ENCODE results near the gene PGAP6. TPM values are rescaled to one million over a fixed set of nuclear protein-coding genes. Genes with fewer than 3 reads are reported as not detected.

Gene PGAP6
- total and polyA plus RNA-seq, 9 of the 15 experiments (the other 6 are each of a cell fraction or from before 2014, with no cell fraction given) = 0.45 to 50.2 (median 39.3) TPM

DNA sequence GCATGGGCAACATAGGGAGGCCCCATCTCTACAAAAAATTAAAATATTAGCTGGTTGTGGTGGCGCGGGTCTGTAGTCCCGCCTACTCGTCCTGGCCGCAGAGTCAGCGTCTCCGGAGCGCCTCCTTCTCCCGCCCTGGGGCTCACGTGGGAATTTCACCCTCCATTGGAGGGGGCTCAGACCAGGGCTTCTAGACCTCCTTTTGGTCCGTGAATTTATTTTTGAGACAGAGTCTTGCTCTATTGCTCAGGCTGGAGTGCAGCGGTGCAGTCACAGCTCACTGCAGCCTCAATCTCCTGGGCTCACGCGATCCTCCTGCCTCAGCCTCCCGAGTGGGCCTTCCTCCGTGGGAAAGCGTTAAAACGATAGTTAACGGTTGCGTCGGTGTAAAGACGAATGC, 14.8 kb upstream of the PGAP6 start (continued):
- TF ChIP-seq, protein P1, sequence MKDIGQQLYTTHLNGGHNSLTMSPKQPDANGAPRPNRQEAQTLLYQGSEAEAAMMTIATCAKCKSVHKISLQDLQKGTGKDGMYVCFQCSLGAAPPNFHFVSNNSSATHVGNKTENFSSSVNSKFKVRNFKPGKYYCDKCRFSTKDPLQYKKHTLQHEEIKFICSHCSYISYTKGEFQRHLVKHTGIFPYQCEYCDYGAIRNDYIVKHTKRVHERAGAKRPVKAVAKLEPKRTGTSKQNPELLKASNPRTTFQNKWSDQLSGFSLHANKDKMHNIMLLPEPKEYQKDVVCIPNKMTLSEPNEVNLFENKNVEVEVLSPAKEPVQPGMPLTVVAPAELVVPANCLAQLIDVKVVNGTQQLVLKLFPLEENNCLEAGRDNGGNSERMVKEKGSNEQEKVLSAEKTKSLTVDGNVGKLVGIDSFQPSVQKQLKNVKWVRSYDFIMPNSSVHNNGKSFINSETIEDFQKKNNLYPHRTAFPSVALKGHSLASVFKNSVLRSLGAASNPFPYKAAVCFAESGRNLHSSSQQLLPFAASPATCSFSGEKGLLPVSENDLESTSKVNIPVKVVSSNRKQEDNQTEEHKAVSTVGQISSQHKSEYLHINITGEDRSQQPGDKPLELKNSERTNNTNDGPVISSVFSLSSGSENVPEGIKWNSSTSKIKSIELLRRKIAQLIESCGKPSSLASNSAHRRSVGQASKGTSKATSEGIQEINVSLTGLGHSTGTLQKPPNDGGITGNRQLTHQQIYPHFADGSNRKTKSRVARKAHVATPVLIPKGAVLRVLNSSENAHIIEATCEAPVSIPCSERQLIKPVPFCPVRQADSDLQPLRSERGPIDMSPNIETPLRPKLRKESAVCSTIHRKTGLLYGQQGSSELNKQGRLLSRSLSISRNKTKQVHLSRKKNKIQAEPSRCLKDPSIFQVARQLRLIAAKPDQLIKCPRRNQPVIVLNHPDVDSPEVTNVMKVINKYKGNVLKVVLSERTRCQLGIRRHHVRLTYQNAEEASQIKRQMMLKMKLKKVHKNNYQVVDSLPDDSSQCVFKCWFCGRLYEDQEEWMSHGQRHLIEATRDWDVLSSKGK (CRISPR knock-in tag; IDR thresholded peaks at IDR 0.05) = no peak
- TF ChIP-seq, protein P2, sequence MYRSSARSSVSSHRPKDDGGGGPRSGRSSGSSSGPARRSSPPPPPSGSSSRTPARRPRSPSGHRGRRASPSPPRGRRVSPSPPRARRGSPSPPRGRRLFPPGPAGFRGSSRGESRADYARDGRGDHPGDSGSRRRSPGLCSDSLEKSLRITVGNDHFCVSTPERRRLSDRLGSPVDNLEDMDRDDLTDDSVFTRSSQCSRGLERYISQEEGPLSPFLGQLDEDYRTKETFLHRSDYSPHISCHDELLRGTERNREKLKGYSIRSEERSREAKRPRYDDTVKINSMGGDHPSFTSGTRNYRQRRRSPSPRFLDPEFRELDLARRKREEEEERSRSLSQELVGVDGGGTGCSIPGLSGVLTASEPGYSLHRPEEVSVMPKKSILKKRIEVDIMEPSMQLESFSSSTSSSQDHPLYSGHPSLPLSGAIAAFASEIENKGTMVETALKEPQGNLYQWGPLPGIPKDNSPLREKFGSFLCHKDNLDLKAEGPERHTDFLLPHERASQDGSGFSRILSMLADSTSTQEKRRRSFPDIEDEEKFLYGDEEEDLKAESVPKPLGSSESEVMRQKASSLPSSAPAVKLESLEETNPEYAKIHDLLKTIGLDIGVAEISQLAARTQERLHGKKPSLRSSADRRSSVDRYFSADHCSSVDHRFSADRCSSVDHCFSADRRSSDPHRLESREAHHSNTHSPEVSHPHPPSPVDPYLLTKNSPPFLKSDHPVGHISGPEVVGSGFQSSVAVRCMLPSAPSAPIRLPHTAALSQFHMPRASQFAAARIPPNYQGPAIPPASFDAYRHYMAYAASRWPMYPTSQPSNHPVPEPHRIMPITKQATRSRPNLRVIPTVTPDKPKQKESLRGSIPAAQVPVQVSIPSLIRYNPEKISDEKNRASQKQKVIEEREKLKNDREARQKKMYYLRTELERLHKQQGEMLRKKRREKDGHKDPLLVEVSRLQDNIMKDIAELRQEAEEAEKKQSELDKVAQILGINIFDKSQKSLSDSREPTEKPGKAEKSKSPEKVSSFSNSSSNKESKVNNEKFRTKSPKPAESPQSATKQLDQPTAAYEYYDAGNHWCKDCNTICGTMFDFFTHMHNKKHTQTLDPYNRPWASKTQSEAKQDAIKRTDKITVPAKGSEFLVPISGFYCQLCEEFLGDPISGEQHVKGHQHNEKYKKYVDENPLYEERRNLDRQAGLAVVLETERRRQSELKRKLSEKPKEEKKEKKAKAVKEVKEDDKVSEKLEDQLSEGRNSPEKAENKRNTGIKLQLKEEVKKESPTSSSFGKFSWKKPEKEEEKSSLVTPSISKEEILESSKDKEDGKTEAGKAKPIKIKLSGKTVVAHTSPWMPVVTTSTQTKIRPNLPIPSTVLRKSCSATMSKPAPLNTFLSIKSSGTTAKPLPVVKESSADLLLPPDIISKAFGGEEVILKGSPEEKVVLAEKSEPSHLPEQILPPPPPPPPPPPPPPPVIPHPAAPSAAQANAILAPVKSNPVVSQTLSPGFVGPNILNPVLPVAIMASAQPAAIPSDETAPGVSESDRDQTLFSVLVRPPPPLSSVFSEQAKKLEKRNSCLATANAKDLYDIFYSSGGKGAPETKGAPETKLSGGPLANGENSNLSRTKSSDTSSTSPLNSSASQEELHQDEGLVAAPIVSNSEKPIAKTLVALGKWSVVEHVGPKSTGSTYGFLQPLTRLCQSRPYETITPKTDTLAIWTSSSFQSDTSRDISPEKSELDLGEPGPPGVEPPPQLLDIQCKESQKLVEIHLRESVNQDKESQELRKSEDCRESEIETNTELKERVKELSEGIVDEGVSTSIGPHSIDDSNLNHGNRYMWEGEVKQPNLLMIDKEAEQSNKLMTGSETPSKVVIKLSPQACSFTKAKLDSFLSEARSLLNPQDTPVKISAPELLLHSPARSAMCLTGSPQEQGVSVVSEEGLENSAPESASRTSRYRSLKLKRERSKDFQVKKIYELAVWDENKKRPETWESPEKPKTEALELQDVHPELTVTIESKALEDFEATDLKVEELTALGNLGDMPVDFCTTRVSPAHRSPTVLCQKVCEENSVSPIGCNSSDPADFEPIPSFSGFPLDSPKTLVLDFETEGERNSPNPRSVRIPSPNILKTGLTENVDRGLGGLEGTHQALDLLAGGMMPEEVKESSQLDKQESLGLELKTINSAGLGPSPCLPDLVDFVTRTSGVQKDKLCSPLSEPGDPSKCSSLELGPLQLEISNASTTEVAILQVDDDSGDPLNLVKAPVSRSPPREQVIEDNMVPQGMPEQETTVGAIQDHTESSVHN (IDR thresholded peaks at IDR 0.05; ENCODE audit: borderline replicate concordance in 1 of 2, low read depth in 1 of 2) = no peak
- no peak for TF ChIP-seq HDGF (IDR thresholded peaks at IDR 0.05)
- TF ChIP-seq FOXK2 (conservative IDR thresholded peaks at IDR 0.05 in 1 of 2, IDR thresholded peaks at IDR 0.05 in 1 of 2; ENCODE audit: low read depth in 2 of 2) = no peak
- TF ChIP-seq ZNF444 (CRISPR knock-in tag; IDR thresholded peaks at IDR 0.05) = no peak
- TF ChIP-seq, protein P3, sequence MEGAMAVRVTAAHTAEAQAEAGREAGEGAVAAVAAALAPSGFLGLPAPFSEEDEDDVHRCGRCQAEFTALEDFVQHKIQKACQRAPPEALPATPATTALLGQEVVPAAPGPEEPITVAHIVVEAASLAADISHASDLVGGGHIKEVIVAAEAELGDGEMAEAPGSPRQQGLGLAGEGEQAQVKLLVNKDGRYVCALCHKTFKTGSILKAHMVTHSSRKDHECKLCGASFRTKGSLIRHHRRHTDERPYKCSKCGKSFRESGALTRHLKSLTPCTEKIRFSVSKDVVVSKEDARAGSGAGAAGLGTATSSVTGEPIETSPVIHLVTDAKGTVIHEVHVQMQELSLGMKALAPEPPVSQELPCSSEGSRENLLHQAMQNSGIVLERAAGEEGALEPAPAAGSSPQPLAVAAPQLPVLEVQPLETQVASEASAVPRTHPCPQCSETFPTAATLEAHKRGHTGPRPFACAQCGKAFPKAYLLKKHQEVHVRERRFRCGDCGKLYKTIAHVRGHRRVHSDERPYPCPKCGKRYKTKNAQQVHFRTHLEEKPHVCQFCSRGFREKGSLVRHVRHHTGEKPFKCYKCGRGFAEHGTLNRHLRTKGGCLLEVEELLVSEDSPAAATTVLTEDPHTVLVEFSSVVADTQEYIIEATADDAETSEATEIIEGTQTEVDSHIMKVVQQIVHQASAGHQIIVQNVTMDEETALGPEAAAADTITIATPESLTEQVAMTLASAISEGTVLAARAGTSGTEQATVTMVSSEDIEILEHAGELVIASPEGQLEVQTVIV (CRISPR knock-in tag; IDR thresholded peaks at IDR 0.05; ENCODE audit: borderline replicate concordance) = no peak
- TF ChIP-seq FOS (IDR thresholded peaks at IDR 0.05; ENCODE audit: extremely low read depth, insufficient read length) = no peak
- TF ChIP-seq SAP30 (IDR thresholded peaks at IDR 0.05; ENCODE audit: borderline replicate concordance, insufficient read depth, low read depth, low read length, poor library complexity, severe bottlenecking) = peak; percentile 12
- peak; percentile 91 for TF ChIP-seq L3MBTL2 (IDR thresholded peaks at IDR 0.05)
- TF ChIP-seq ETV5 (CRISPR knock-in tag; IDR thresholded peaks at IDR 0.05; ENCODE audit: low read depth) = no peak
- no peak for TF ChIP-seq YBX1 (IDR thresholded peaks at IDR 0.05)
- TF ChIP-seq, protein P4, sequence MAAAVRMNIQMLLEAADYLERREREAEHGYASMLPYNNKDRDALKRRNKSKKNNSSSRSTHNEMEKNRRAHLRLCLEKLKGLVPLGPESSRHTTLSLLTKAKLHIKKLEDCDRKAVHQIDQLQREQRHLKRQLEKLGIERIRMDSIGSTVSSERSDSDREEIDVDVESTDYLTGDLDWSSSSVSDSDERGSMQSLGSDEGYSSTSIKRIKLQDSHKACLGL (CRISPR knock-in tag; IDR thresholded peaks at IDR 0.05; ENCODE audit: borderline replicate concordance, poor library complexity, severe bottlenecking) = no peak

Data from K562 (cell line).